ENCODE data around the gene MOB1B. TPM values are rescaled to one million over a fixed set of nuclear protein-coding genes. Genes with fewer than 3 reads are reported as not detected.

Gene MOB1B
- total and polyA plus RNA-seq, 10 of the 15 experiments (the other 5 are each of a cell fraction or from before 2014, with no cell fraction given) = 1.9 to 11.4 (median 6.1) TPM

- no peak overlapping the region for H3K4me3 ChIP-seq
- CTCF ChIA-PET = interaction anchor here (0.8 to 1.5 kb wide), 4 partner anchors 15 to 424 kb away, joined by 3 to 6 read pairs (median 4); no protein-coding TSS in a partner anchor
- RAD21 ChIA-PET (ENCODE audit: unreplicated experiment) = interaction anchor here (0.8 to 1.4 kb wide), 2 partner anchors 181 to 424 kb away, joined by 3 to 5 read pairs; no protein-coding TSS in a partner anchor
- no peaks in the 10 kb centered on the region for H3K4me1 ChIP-seq (ENCODE audit: control insufficient read depth, insufficient read depth, low read length)
- intact Hi-C loops (cut with micrococcal nuclease; ENCODE audit: unreplicated experiment) = no loop called here
- H2AFZ ChIP-seq (ENCODE audit: control insufficient read depth, low read depth, low read length) = no peak overlapping the region
- DNase-seq (ENCODE audit: low read depth, low spot score) (no peak), FAIRE-seq (no peak), ATAC-seq (no peak)
- SMC1A ChIA-PET (ENCODE audit: uncharacterized antibody, unreplicated experiment) = interaction anchor here (0.6 to 1.6 kb wide), 6 partner anchors 16 to 545 kb away, joined by 3 to 4 read pairs (median 3); no protein-coding TSS in a partner anchor
- in situ Hi-C loops (cut with MboI) = no loop called here
- no peaks in the 10 kb centered on the region for H3K27me3 ChIP-seq (replicated peaks in 1 of 2; ENCODE audit: control insufficient read depth in 2 of 2, insufficient read depth in 2 of 2, low read length in 1 of 2)
- WGBS (ENCODE audit: insufficient coverage, insufficient replicate concordance, low lambda C conversion rate, missing lambda C conversion rate) = 98% methylated on average over 3 of the region's 3 CpGs
- BruUV-seq (replicated peaks) = no TSS peak
- H3K9ac ChIP-seq (ENCODE audit: control insufficient read depth, insufficient read depth, low read length) = no peak overlapping the region
- no peak overlapping the region for H3K4me2 ChIP-seq (ENCODE audit: control insufficient read depth, insufficient read depth)
- POLR2A ChIA-PET = no interaction called here
- H3K27ac ChIP-seq (ENCODE audit: control insufficient read depth, insufficient read depth) = no peak overlapping the region
- no peaks in the 10 kb centered on the region for H4K20me1 ChIP-seq (ENCODE audit: control insufficient read depth, insufficient read depth)
- no peaks in the 10 kb centered on the region for H3K9me3 ChIP-seq (replicated peaks; ENCODE audit: control insufficient read depth, insufficient read depth, low read length)
- H3K36me3 ChIP-seq (ENCODE audit: control insufficient read depth in 2 of 2, insufficient read depth in 2 of 2, low read length in 1 of 2) = peaks cover 0 to 17% of the 10 kb centered on the region in 2 experiments; a peak in 3 of 4 replicates
- H3K79me2 ChIP-seq (ENCODE audit: control insufficient read depth, insufficient read depth, low read length) = no peaks in the 10 kb centered on the region
- no peak for TF ChIP-seq POLR2AphosphoS2 (IDR thresholded peaks at IDR 0.05; ENCODE audit: low read depth, low read length)
- no peak for TF ChIP-seq CREB1 (IDR thresholded peaks at IDR 0.05; ENCODE audit: low read depth)
- TF ChIP-seq RFX5 (IDR thresholded peaks at IDR 0.05; ENCODE audit: low read depth, low read length) = no peak
- no peak for TF ChIP-seq ATF2 (IDR thresholded peaks at IDR 0.05; ENCODE audit: low read length)
- no peak for TF ChIP-seq TCF12 (IDR thresholded peaks at IDR 0.05; ENCODE audit: low read depth, low read length)
- no peak for TF ChIP-seq USF2 (IDR thresholded peaks at IDR 0.05; ENCODE audit: borderline replicate concordance, low read depth, low read length)
- TF ChIP-seq ZNF207 (IDR thresholded peaks at IDR 0.05; ENCODE audit: borderline replicate concordance) = no peak
- no peak for TF ChIP-seq SPI1 (IDR thresholded peaks at IDR 0.05; ENCODE audit: borderline replicate concordance, insufficient read depth, low read depth, low read length)
- no peak for TF ChIP-seq RAD51 (IDR thresholded peaks at IDR 0.05)
- TF ChIP-seq PRDM15 (CRISPR knock-in tag; IDR thresholded peaks at IDR 0.05) = no peak
- TF ChIP-seq CHD2 (IDR thresholded peaks at IDR 0.05; ENCODE audit: borderline replicate concordance, low read depth, low read length) = no peak
- no peak for TF ChIP-seq CBFB (IDR thresholded peaks at IDR 0.05; ENCODE audit: low read depth)
- no peak for TF ChIP-seq YY1 (IDR thresholded peaks at IDR 0.05; ENCODE audit: low read depth, low read length)
- no peak for TF ChIP-seq TAF1 (IDR thresholded peaks at IDR 0.05; ENCODE audit: borderline replicate concordance, low read depth, low read length)
- no peak for TF ChIP-seq ZSCAN29 (IDR thresholded peaks at IDR 0.05)
- TF ChIP-seq CHD4 (IDR thresholded peaks at IDR 0.05) = no peak
- TF ChIP-seq TCF7 (IDR thresholded peaks at IDR 0.05; ENCODE audit: borderline replicate concordance) = no peak
Measured at GRCh38 chr4:71025654-71026053, 123.5 kb downstream of the MOB1B start.
